Hepatocyte (in vitro differentiated cells): Measurements from ENCODE around the gene OR2H1.

Experiments
- CTCF ChIP-seq: fragments of 200-600 bp; sonication (generic); IDR thresholded peaks from 2 replicates; pipeline ENCODE4 v1.5.1; 2016; ENCODE audit warnings: antibody characterized with exemption, mild to moderate bottlenecking; ENCODE audit not compliant: poor library complexity
- EZH2 ChIP-seq: fragments of 200-600 bp; sonication (generic); IDR thresholded peaks from 2 replicates; pipeline ENCODE4 v1.6.1; 2016; ENCODE audit warnings: antibody characterized with exemption, mild to moderate bottlenecking, borderline replicate concordance

- TF ChIP-seq EZH2: no peak
- no peak for TF ChIP-seq CTCF
These were observed 32.4 kb upstream of the OR2H1 start for GRCh38 chr6:29424575-29424974.
